Thyroid gland (tissue), 4 donors: ENCODE data around the gene CTDSP2. TPM values are rescaled to one million over a fixed set of nuclear protein-coding genes. Genes with fewer than 3 reads are reported as not detected.

Source experiments
- DNase-seq, 2 donors: peaks; one replicate each; pipeline ENCODE4 v3.0.0-alpha.2; 2019
- H3K27ac ChIP-seq, 3 donors: fragments of 200-600 bp; sonication (generic); 1 replicate in 2 of 3; 2 replicates in 1 of 3; pipeline ENCODE4 v1.5.1; 2016 to 2019; ENCODE audit warnings: mild to moderate bottlenecking in 1 of 3, moderate library complexity in 1 of 3
- H3K27me3 ChIP-seq: fragments of 200-600 bp; sonication (generic); one replicate; pipeline ENCODE4 v1.5.1; 2019
- H3K36me3 ChIP-seq, 2 donors: fragments of 200-600 bp; sonication (generic); one replicate each; pipeline ENCODE4 v1.5.1; 2016 to 2019
- H3K4me1 ChIP-seq, 2 donors: fragments of 200-600 bp; sonication (generic); one replicate each; pipeline ENCODE4 v1.5.1; 2017 to 2019
- H3K4me3 ChIP-seq, 3 donors: fragments of 200-600 bp; sonication (generic); replicated peaks in 1 of 3; 1 replicate in 2 of 3; 2 replicates in 1 of 3; pipeline ENCODE4 v1.5.1; 2016; ENCODE audit warnings: mild to moderate bottlenecking in 1 of 3
- H3K9me3 ChIP-seq: fragments of 200-600 bp; sonication (generic); one replicate; pipeline ENCODE4 v1.5.1; 2017
- CTCF ChIP-seq, 6 experiments: fragments of 200-600 bp in 3 of 6; fragments of 450-650 bp in 3 of 6; sonication (generic) in 3 of 6; IDR thresholded peaks; one replicate each; pipeline ENCODE4 v1.5.1; 2016 to 2019; ENCODE audit warnings: antibody characterized with exemption in 6 of 6, mild to moderate bottlenecking in 2 of 6, inconsistent platforms in 1 of 6, moderate library complexity in 1 of 6
- POLR2A ChIP-seq, 2 donors: fragments of 450-650 bp; IDR thresholded peaks; one replicate each; pipeline ENCODE4 v1.6.1; 2017; ENCODE audit warnings: antibody characterized with exemption in 2 of 2, mild to moderate bottlenecking in 2 of 2, moderate library complexity in 1 of 2
- WGBS, 2 donors: methylation state at CpG; one replicate each; pipeline ENCODE4 v1.1.5; 2017; 5-methylcytosine and 5-hydroxymethylcytosine counted together
- intact Hi-C: fragments of 100-400 bp; cut with DNase I; formaldehyde crosslinking; loops from one replicate; pipeline ENCODE4 v1.15.1; 2023
- total RNA-seq, 4 donors: library from RNA; depleted of rRNA; stranded (reverse); fragments of >200 nt; gene quantifications; one replicate each; pipeline ENCODE4 v1.2.3, GENCODE V29; 2016

The CTDSP2 gene
- total RNA-seq, 4 donors from 2014 or later: 91.5 to 190 (median 138) TPM

GRCh38 chr12:57848208-57848607 lies 1.7 kb upstream of the CTDSP2 start:
- TF ChIP-seq POLR2A (IDR thresholded peaks at IDR 0.05): no peak
- no peak for TF ChIP-seq CTCF (IDR thresholded peaks at IDR 0.05)
- 86 to 96% methylated on average over 3 of the region's 3 CpGs for WGBS, 2 donors
- no peak overlapping the region for H3K4me3 ChIP-seq
- peaks cover 27 to 31% of the 10 kb centered on the region in 2 donors for H3K4me1 ChIP-seq
- intact Hi-C loops: no loop called here
- no peaks in the 10 kb centered on the region for H3K9me3 ChIP-seq
- no peaks in the 10 kb centered on the region for H3K27me3 ChIP-seq
- no peak for DNase-seq
- no peaks in the 10 kb centered on the region for H3K36me3 ChIP-seq
- H3K27ac ChIP-seq: peak overlapping the region in 1 of 3 donors; percentile 43

DNA sequence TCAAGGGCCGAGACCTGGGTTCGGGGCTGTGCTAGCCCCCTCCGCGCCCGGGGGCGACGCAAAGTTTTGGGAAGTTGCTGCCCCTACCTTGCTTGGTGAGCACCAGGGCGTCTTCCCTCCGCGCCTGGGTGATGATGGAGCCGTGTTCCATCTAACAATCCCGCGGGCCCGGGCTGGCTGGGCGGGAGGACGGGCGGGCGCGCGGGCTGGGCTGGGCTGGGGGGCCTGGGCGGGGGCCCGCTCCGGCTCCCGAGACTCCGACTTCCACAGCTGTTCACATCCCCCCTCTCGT lies 298 bp downstream of the CTDSP2 start:
- peak overlapping the region; percentile 98 to 100 (median 99) for H3K27ac ChIP-seq
- no peaks in the 10 kb centered on the region for H3K9me3 ChIP-seq
- no peaks in the 10 kb centered on the region for H3K27me3 ChIP-seq
- 0 to 4% methylated on average over 5 to 12 of the region's 26 CpGs for WGBS, 2 donors
- DNase-seq: no peak
- H3K4me3 ChIP-seq: peak overlapping the region; percentile 92 to 98 (median 97)
- intact Hi-C loops: no loop called here
- TF ChIP-seq POLR2A (IDR thresholded peaks at IDR 0.05): no peak
- TF ChIP-seq CTCF (IDR thresholded peaks at IDR 0.05): no peak
- no peaks in the 10 kb centered on the region for H3K36me3 ChIP-seq
- peaks cover 35% of the 10 kb centered on the region in 2 donors for H3K4me1 ChIP-seq

GRCh38 chr12:57845478-57846284 lies 848 bp downstream of the CTDSP2 start:
- H3K36me3 ChIP-seq: no peaks in the 10 kb centered on the region
- intact Hi-C loops: no loop called here
- H3K27ac ChIP-seq: peak overlapping the region; percentile 98 to 100 (median 99)
- H3K4me1 ChIP-seq: peaks cover 40 to 41% of the 10 kb centered on the region in 2 donors
- H3K4me3 ChIP-seq: peak overlapping the region; percentile 92 to 98 (median 97)
- 0 to 3% methylated on average over 18 to 21 of the region's 81 CpGs for WGBS, 2 donors
- peak; percentile 82 to 86 for DNase-seq
- TF ChIP-seq CTCF (IDR thresholded peaks at IDR 0.05) (no peak), POLR2A (IDR thresholded peaks at IDR 0.05) (peak in 1 of 2 donors; percentile 57)
- H3K27me3 ChIP-seq: no peaks in the 10 kb centered on the region
- H3K9me3 ChIP-seq: no peaks in the 10 kb centered on the region

GRCh38 chr12:57844709-57845477 lies 1.6 kb downstream of the CTDSP2 start:
- Histone ChIP-seq H3K4me3 (peak overlapping the region; percentile 92 to 98 (median 97)), H3K9me3 (no peaks in the 10 kb centered on the region), H3K27me3 (no peaks in the 10 kb centered on the region), H3K27ac (peak overlapping the region; percentile 98 to 100 (median 99)), H3K4me1 (peaks cover 48 to 49% of the 10 kb centered on the region in 2 donors), H3K36me3 (no peaks in the 10 kb centered on the region)
- DNase-seq: peak; percentile 81
- 2% methylated on average over 17 to 35 of the region's 42 CpGs for WGBS, 2 donors
- intact Hi-C loops: no loop called here
- TF ChIP-seq CTCF (IDR thresholded peaks at IDR 0.05) (no peak), POLR2A (IDR thresholded peaks at IDR 0.05) (peak in 1 of 2 donors; percentile 56)
